Skeletal muscle satellite cell (primary cell): ENCODE data around the gene SERPINA1.
"Not testable (repeated sequence)": the region's sequence is repeated elsewhere in the genome, so short reads cannot be mapped to it uniquely, and the experiment has no call there.

ENCODE experiments used
- H3K27me3 ChIP-seq: 2 replicates; pipeline ENCODE4 v1.7.0; 2013; ENCODE audit warnings: low read length; ENCODE audit not compliant: control insufficient read depth, insufficient read depth
- H3K36me3 ChIP-seq: 2 replicates; pipeline ENCODE4 v1.7.0; 2013; ENCODE audit warnings: mild to moderate bottlenecking, control low read depth, low read length; ENCODE audit not compliant: insufficient read depth
- H3K4me1 ChIP-seq: 2 replicates; pipeline ENCODE4 v1.7.0; 2013; ENCODE audit warnings: low read length; ENCODE audit not compliant: control insufficient read depth, insufficient read depth
- H3K4me2 ChIP-seq: 2 replicates; pipeline ENCODE4 v1.7.0; 2013; ENCODE audit warnings: mild to moderate bottlenecking, low read length
- H3K4me3 ChIP-seq: 2 replicates; pipeline ENCODE4 v1.7.0; 2013; ENCODE audit warnings: low read length
- H3K9ac ChIP-seq: 2 replicates; pipeline ENCODE4 v1.7.0; 2013; ENCODE audit warnings: mild to moderate bottlenecking, low read depth, low read length, moderate library complexity
- H3K9me3 ChIP-seq: replicated peaks from 2 replicates; pipeline ENCODE4 v1.7.0; 2013; ENCODE audit warnings: mild to moderate bottlenecking, control low read depth, low read length

The SERPINA1 gene

GRCh38 chr14:94363151-94363624, 25.2 kb downstream of the SERPINA1 start:
- no peak overlapping the region for H3K9ac ChIP-seq
- H3K36me3 ChIP-seq = no peaks in the 10 kb centered on the region
- H3K4me1 ChIP-seq = no peaks in the 10 kb centered on the region
- no peak overlapping the region for H3K4me3 ChIP-seq
- no peak overlapping the region for H3K4me2 ChIP-seq
- H3K9me3 ChIP-seq = no peaks in the 10 kb centered on the region
- H3K27me3 ChIP-seq = no peaks in the 10 kb centered on the region

- Histone ChIP-seq H3K9ac (no peak overlapping the region), H3K4me3 (no peak overlapping the region), H3K27me3 (no peaks in the 10 kb centered on the region), H3K4me1 (no peaks in the 10 kb centered on the region), H3K4me2 (no peak overlapping the region), H3K9me3 (no peaks in the 10 kb centered on the region), H3K36me3 (no peaks in the 10 kb centered on the region)
Observed at GRCh38 chr14:94362614-94363133, 25.7 kb downstream of the SERPINA1 start.

GRCh38 chr14:94361682-94362081, 26.7 kb downstream of the SERPINA1 start:
- H3K4me2 ChIP-seq = no peak overlapping the region
- no peaks in the 10 kb centered on the region for H3K36me3 ChIP-seq
- H3K4me1 ChIP-seq = no peaks in the 10 kb centered on the region
- H3K4me3 ChIP-seq = no peak overlapping the region
- H3K9me3 ChIP-seq = no peaks in the 10 kb centered on the region
- no peaks in the 10 kb centered on the region for H3K27me3 ChIP-seq
- no peak overlapping the region for H3K9ac ChIP-seq

- H3K4me2 ChIP-seq = no peak overlapping the region
- H3K27me3 ChIP-seq = no peaks in the 10 kb centered on the region
- H3K4me3 ChIP-seq = no peak overlapping the region
- no peaks in the 10 kb centered on the region for H3K36me3 ChIP-seq
- H3K9ac ChIP-seq = no peak overlapping the region
- H3K4me1 ChIP-seq = no peaks in the 10 kb centered on the region
- no peaks in the 10 kb centered on the region for H3K9me3 ChIP-seq
Observed at GRCh38 chr14:94360945-94361565, 27.3 kb downstream of the SERPINA1 start.

GRCh38 chr14:94357166-94357565, 31.2 kb downstream of the SERPINA1 start:
- no peaks in the 10 kb centered on the region for H3K36me3 ChIP-seq
- H3K4me3 ChIP-seq = no peak overlapping the region
- no peaks in the 10 kb centered on the region for H3K27me3 ChIP-seq
- no peaks in the 10 kb centered on the region for H3K9me3 ChIP-seq
- H3K4me1 ChIP-seq = peaks cover 5% of the 10 kb centered on the region
- no peak overlapping the region for H3K4me2 ChIP-seq
- H3K9ac ChIP-seq = no peak overlapping the region

- Histone ChIP-seq H3K9ac (no peak overlapping the region), H3K9me3 (no peaks in the 10 kb centered on the region), H3K4me2 (no peak overlapping the region), H3K4me1 (peaks cover 5% of the 10 kb centered on the region), H3K4me3 (no peak overlapping the region), H3K36me3 (no peaks in the 10 kb centered on the region), H3K27me3 (no peaks in the 10 kb centered on the region)
Observed at GRCh38 chr14:94356379-94357056, 31.9 kb downstream of the SERPINA1 start.

GRCh38 chr14:94355191-94355794, 33.1 kb downstream of the SERPINA1 start:
- Histone ChIP-seq H3K4me1 (peaks cover 5% of the 10 kb centered on the region), H3K9ac (no peak overlapping the region), H3K4me3 (no peak overlapping the region), H3K27me3 (no peaks in the 10 kb centered on the region), H3K4me2 (peak overlapping the region; percentile 33), H3K9me3 (no peaks in the 10 kb centered on the region), H3K36me3 (no peaks in the 10 kb centered on the region)

GRCh38 chr14:94354638-94355185, 33.7 kb downstream of the SERPINA1 start:
- Histone ChIP-seq H3K9ac (no peak overlapping the region), H3K9me3 (no peaks in the 10 kb centered on the region), H3K4me1 (peaks cover 5% of the 10 kb centered on the region), H3K36me3 (no peaks in the 10 kb centered on the region), H3K27me3 (no peaks in the 10 kb centered on the region), H3K4me3 (no peak overlapping the region), H3K4me2 (no peak overlapping the region)

GRCh38 chr14:94354190-94354589, 34.2 kb downstream of the SERPINA1 start:
- H3K27me3 ChIP-seq, H3K4me1 ChIP-seq, H3K36me3 ChIP-seq, H3K9me3 ChIP-seq, H3K4me2 ChIP-seq, H3K9ac ChIP-seq, H3K4me3 ChIP-seq: not testable (repeated sequence)

- no peaks in the 10 kb centered on the region for H3K36me3 ChIP-seq
- H3K9me3 ChIP-seq = no peaks in the 10 kb centered on the region
- H3K4me1 ChIP-seq = peaks cover 21% of the 10 kb centered on the region
- H3K4me3 ChIP-seq = no peak overlapping the region
- no peak overlapping the region for H3K9ac ChIP-seq
- no peak overlapping the region for H3K4me2 ChIP-seq
- H3K27me3 ChIP-seq = no peaks in the 10 kb centered on the region
Observed at GRCh38 chr14:94349276-94349675, 39.1 kb downstream of the SERPINA1 start.

GRCh38 chr14:94348836-94349235, 39.6 kb downstream of the SERPINA1 start:
- Histone ChIP-seq H3K4me2 (no peak overlapping the region), H3K9me3 (no peaks in the 10 kb centered on the region), H3K36me3 (no peaks in the 10 kb centered on the region), H3K4me1 (peaks cover 21% of the 10 kb centered on the region), H3K9ac (no peak overlapping the region), H3K27me3 (no peaks in the 10 kb centered on the region), H3K4me3 (no peak overlapping the region)
